BLaER1 (cell line): ENCODE results near the gene LRRIQ4.

Experiments used
- H3K27ac ChIP-seq: shearing (Covaris generic); formaldehyde crosslinking; 2 replicates; pipeline ENCODE4 v1.8.1; 2022
- H3K27me3 ChIP-seq: shearing (Covaris generic); formaldehyde crosslinking; 2 replicates; pipeline ENCODE4 v1.8.1; 2022
- H3K36me3 ChIP-seq: shearing (Covaris generic); formaldehyde crosslinking; 2 replicates; pipeline ENCODE4 v1.8.1; 2022
- H3K4me1 ChIP-seq: shearing (Covaris generic); formaldehyde crosslinking; 2 replicates; pipeline ENCODE4 v1.8.1; 2022
- H3K4me2 ChIP-seq: shearing (Covaris generic); formaldehyde crosslinking; 2 replicates; pipeline ENCODE4 v1.8.1; 2022
- H3K4me3 ChIP-seq: shearing (Covaris generic); formaldehyde crosslinking; 2 replicates; pipeline ENCODE4 v1.8.1; 2022
- H3K9ac ChIP-seq: shearing (Covaris generic); formaldehyde crosslinking; 2 replicates; pipeline ENCODE4 v1.8.1; 2022
- H3K9me3 ChIP-seq: shearing (Covaris generic); formaldehyde crosslinking; 2 replicates; pipeline ENCODE4 v1.8.1; 2022
- H4K20me1 ChIP-seq: shearing (Covaris generic); formaldehyde crosslinking; 2 replicates; pipeline ENCODE4 v1.8.1; 2022
- Cebpa-rat ChIP-seq: shearing (Covaris generic); IDR thresholded peaks from 2 replicates; pipeline ENCODE4 v1.8.1; 2022

LRRIQ4 gene

GRCh38 chr3:169867584-169868210 lies 55.0 kb downstream of the LRRIQ4 start:
- Histone ChIP-seq H3K4me1 (peaks cover 27% of the 10 kb centered on the region), H3K4me3 (no peak overlapping the region), H3K4me2 (no peak overlapping the region), H3K9ac (no peak overlapping the region), H4K20me1 (no peaks in the 10 kb centered on the region), H3K27me3 (no peaks in the 10 kb centered on the region), H3K9me3 (no peaks in the 10 kb centered on the region), H3K36me3 (no peaks in the 10 kb centered on the region), H3K27ac (no peak overlapping the region)
- no peak for TF ChIP-seq Cebpa-rat

GRCh38 chr3:169868369-169868768 lies 55.7 kb downstream of the LRRIQ4 start:
- Histone ChIP-seq H3K4me2 (no peak overlapping the region), H4K20me1 (no peaks in the 10 kb centered on the region), H3K9ac (no peak overlapping the region), H3K4me3 (no peak overlapping the region), H3K4me1 (peaks cover 25% of the 10 kb centered on the region), H3K27me3 (no peaks in the 10 kb centered on the region), H3K36me3 (no peaks in the 10 kb centered on the region), H3K9me3 (no peaks in the 10 kb centered on the region), H3K27ac (no peak overlapping the region)
- no peak for TF ChIP-seq Cebpa-rat

GRCh38 chr3:169869484-169870220 lies 57.0 kb downstream of the LRRIQ4 start, which contains the start of gene LRRC31:
Gene LRRC31, minus strand, starts transcription at chr3:169869935. Its CDS starts 128 bp downstream, at chr3:169869807.
- TF ChIP-seq Cebpa-rat = no peak

GRCh38 chr3:169871129-169871886 lies 58.6 kb downstream of the LRRIQ4 start:
- Histone ChIP-seq H3K27me3 (no peaks in the 10 kb centered on the region), H3K36me3 (no peaks in the 10 kb centered on the region), H3K27ac (no peak overlapping the region), H3K4me1 (peaks cover 12% of the 10 kb centered on the region), H3K4me2 (peak overlapping the region; percentile 59), H3K9ac (no peak overlapping the region), H3K9me3 (peaks cover 8% of the 10 kb centered on the region), H4K20me1 (no peaks in the 10 kb centered on the region), H3K4me3 (no peak overlapping the region)
- no peak for TF ChIP-seq Cebpa-rat

More at GRCh38 chr3:169869484-169870220, 57.0 kb downstream of the LRRIQ4 start, which contains the start of gene LRRC31:
- Histone ChIP-seq H4K20me1 (no peaks in the 10 kb centered on the region), H3K4me1 (peaks cover 22% of the 10 kb centered on the region), H3K27me3 (no peaks in the 10 kb centered on the region), H3K27ac (no peak within 1 kb of the TSS), H3K36me3 (no peaks in the 10 kb centered on the region), H3K9me3 (no peaks in the 10 kb centered on the region), H3K4me3 (no peak within 1 kb of the TSS), H3K9ac (no peak within 1 kb of the TSS), H3K4me2 (no peak within 1 kb of the TSS)

GRCh38 chr3:169879013-169879557 lies 66.4 kb downstream of the LRRIQ4 start:
- Histone ChIP-seq H3K9ac (no peak overlapping the region), H4K20me1 (no peaks in the 10 kb centered on the region), H3K4me3 (no peak overlapping the region), H3K27me3 (no peaks in the 10 kb centered on the region), H3K4me2 (no peak overlapping the region), H3K9me3 (peaks cover 21% of the 10 kb centered on the region), H3K4me1 (peaks cover 6% of the 10 kb centered on the region; the same call in 1 of the 2 replicates), H3K27ac (no peak overlapping the region), H3K36me3 (no peaks in the 10 kb centered on the region)
- no peak for TF ChIP-seq Cebpa-rat

- Histone ChIP-seq H3K4me2 (no peak overlapping the region), H3K36me3 (no peaks in the 10 kb centered on the region), H3K27ac (no peak overlapping the region), H4K20me1 (no peaks in the 10 kb centered on the region), H3K9me3 (peaks cover 19% of the 10 kb centered on the region), H3K27me3 (no peaks in the 10 kb centered on the region), H3K9ac (no peak overlapping the region), H3K4me3 (no peak overlapping the region), H3K4me1 (peaks cover 6% of the 10 kb centered on the region; the same call in 1 of the 2 replicates)
- TF ChIP-seq Cebpa-rat = no peak
Measured at GRCh38 chr3:169879845-169880575, 67.3 kb downstream of the LRRIQ4 start.

- H3K27me3 ChIP-seq = no peaks in the 10 kb centered on the region
- H3K4me3 ChIP-seq = no peak overlapping the region
- H3K36me3 ChIP-seq = no peaks in the 10 kb centered on the region
- no peak for TF ChIP-seq Cebpa-rat
- H3K4me2 ChIP-seq = no peak overlapping the region
- no peak overlapping the region for H3K27ac ChIP-seq
- H3K4me1 ChIP-seq = peaks cover 6% of the 10 kb centered on the region; the same call in 1 of the 2 replicates
- no peaks in the 10 kb centered on the region for H4K20me1 ChIP-seq
- no peak overlapping the region for H3K9ac ChIP-seq
- peaks cover 13% of the 10 kb centered on the region for H3K9me3 ChIP-seq
Measured at GRCh38 chr3:169880576-169881250, 68.0 kb downstream of the LRRIQ4 start.

- no peak overlapping the region for H3K4me2 ChIP-seq
- no peak overlapping the region for H3K27ac ChIP-seq
- H3K4me3 ChIP-seq = no peak overlapping the region
- no peaks in the 10 kb centered on the region for H3K9me3 ChIP-seq
- no peaks in the 10 kb centered on the region for H4K20me1 ChIP-seq
- no peaks in the 10 kb centered on the region for H3K36me3 ChIP-seq
- H3K27me3 ChIP-seq = no peaks in the 10 kb centered on the region
- no peak for TF ChIP-seq Cebpa-rat
- no peaks in the 10 kb centered on the region for H3K4me1 ChIP-seq
- no peak overlapping the region for H3K9ac ChIP-seq
Measured at GRCh38 chr3:169886671-169887070, 74.0 kb downstream of the LRRIQ4 start.
